ENCODE measurements around the gene NIP7. TPM values are rescaled to one million over a fixed set of nuclear protein-coding genes. Genes with fewer than 3 reads are reported as not detected.

The NIP7 gene
- total RNA-seq, 2 donors from 2014 or later, result 5.9 to 6.6 TPM

DNA sequence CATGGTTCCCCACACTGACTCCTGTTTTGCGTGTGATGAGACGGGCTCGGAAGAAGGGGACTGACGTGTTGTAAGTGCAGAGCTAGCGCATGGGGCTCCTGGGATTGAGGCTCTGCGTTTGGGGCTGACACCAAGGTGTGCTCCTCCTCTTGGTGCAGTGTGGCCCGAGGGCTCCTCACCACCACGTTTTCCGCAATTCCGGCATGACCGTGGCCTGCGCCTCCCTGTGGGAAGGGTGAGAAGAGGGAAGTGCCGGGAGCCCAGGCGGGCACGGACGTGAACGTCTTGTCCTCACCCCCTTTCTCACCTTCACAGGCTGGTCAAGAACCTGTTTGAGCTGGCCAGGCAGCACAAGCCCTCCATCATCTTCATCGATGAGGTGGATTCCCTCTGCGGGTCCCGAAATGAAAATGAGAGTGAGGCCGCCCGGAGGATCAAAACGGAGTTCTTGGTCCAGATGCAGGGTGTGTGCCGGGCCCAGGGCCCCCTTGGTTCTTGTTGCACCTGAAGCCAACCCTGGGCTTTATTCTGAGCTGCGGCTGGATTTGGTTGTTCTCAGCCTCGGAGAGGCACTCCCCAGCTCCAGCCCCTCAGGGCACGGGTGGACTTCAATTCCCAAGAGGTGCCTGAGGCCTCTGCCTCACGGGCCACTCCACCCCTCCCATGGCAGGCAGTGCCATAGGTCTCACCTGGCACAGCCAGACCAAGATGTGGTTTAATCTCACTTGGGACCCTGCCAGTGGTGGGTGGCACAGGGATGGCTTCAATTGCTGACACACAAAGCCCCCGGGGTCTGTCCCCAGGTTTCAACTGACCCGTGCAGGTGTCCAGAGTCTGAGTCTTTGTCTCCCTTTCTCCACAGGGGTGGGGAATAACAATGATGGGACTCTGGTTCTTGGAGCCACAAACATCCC is 19.5 kb upstream of the NIP7 start:
- peaks cover 0 to 6% of the 10 kb centered on the region in 2 donors for H3K4me1 ChIP-seq
- DNase-seq (ENCODE audit: low spot score), result no peak
- H3K27ac ChIP-seq, result no peak overlapping the region
- TF ChIP-seq, protein P1, sequence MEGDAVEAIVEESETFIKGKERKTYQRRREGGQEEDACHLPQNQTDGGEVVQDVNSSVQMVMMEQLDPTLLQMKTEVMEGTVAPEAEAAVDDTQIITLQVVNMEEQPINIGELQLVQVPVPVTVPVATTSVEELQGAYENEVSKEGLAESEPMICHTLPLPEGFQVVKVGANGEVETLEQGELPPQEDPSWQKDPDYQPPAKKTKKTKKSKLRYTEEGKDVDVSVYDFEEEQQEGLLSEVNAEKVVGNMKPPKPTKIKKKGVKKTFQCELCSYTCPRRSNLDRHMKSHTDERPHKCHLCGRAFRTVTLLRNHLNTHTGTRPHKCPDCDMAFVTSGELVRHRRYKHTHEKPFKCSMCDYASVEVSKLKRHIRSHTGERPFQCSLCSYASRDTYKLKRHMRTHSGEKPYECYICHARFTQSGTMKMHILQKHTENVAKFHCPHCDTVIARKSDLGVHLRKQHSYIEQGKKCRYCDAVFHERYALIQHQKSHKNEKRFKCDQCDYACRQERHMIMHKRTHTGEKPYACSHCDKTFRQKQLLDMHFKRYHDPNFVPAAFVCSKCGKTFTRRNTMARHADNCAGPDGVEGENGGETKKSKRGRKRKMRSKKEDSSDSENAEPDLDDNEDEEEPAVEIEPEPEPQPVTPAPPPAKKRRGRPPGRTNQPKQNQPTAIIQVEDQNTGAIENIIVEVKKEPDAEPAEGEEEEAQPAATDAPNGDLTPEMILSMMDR (IDR thresholded peaks at IDR 0.05), result no peak
- no peaks in the 10 kb centered on the region for H3K9me3 ChIP-seq
- H3K36me3 ChIP-seq, result peaks cover 92% of the 10 kb centered on the region
- H3K4me3 ChIP-seq, result no peak overlapping the region
- H3K27me3 ChIP-seq, result no peaks in the 10 kb centered on the region

DNA sequence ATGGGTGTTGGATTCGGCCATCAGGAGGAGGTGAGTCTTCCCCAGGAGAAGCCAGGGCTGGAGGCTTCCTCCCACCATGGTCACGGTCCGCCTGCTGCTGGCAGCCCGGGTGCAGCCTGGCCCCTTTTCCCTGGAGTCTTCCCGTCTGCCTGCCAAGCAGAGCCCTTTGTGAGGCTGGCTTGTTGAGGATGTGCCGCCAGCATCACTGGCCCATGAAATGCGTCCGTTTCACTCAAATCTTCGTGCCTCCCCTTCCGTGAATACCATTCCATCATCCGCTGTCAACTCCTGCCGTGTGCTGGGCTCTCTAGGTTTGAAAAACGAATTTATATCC is 18.9 kb upstream of the NIP7 start:
- Histone ChIP-seq H3K36me3 (peaks cover 91% of the 10 kb centered on the region), H3K27me3 (no peaks in the 10 kb centered on the region), H3K9me3 (no peaks in the 10 kb centered on the region), H3K4me3 (no peak overlapping the region), H3K27ac (no peak overlapping the region), H3K4me1 (peaks cover 0 to 6% of the 10 kb centered on the region in 2 donors)
- DNase-seq (ENCODE audit: low spot score), result no peak
- TF ChIP-seq, protein P1 (IDR thresholded peaks at IDR 0.05), result no peak

DNA sequence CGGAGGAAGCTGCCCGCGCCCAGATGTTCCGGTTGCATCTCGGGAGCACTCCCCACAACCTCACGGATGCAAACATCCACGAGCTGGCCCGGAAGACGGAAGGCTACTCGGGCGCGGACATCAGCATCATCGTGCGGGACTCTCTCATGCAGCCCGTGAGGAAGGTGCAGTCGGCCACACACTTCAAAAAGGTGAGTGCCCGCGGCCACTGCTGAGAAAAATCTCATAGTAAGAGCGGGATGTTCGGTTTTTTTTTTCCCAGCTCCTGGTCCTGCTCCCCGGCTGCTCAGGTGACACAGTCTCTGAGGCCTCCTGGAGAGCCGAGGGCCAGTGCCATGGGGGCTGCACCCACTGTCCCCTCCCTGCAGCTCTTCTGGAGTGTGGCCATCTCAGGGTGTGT is 18.5 kb upstream of the NIP7 start:
- Histone ChIP-seq H3K4me1 (peaks cover 0 to 6% of the 10 kb centered on the region in 2 donors), H3K27me3 (no peaks in the 10 kb centered on the region), H3K9me3 (no peaks in the 10 kb centered on the region), H3K36me3 (peaks cover 90% of the 10 kb centered on the region), H3K27ac (no peak overlapping the region), H3K4me3 (no peak overlapping the region)
- TF ChIP-seq, protein P1 (IDR thresholded peaks at IDR 0.05), result no peak
- no peak for DNase-seq (ENCODE audit: low spot score)

DNA sequence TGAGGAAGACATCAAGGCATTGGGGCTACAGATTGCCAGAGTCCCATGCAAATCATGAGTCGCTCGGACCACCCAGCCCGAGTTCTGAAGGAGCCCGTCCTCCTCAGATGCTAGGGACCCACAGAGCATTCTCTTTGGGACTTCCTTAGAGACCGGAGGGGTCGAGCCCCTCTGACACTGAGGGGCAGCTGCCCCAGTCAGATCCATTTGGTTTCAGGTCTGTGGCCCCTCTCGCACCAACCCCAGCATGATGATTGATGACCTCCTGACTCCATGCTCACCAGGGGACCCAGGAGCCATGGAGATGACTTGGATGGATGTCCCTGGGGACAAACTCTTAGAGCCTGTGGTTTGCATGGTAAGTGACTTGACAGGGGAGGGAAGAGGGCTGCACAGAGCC is 17.2 kb upstream of the NIP7 start:
- no peak overlapping the region for H3K27ac ChIP-seq
- no peak overlapping the region for H3K4me3 ChIP-seq
- H3K4me1 ChIP-seq, result peaks cover 0 to 17% of the 10 kb centered on the region in 2 donors
- TF ChIP-seq, protein P1 (IDR thresholded peaks at IDR 0.05), result no peak
- peaks cover 85% of the 10 kb centered on the region for H3K36me3 ChIP-seq
- no peak for DNase-seq (ENCODE audit: low spot score)
- no peaks in the 10 kb centered on the region for H3K27me3 ChIP-seq
- no peaks in the 10 kb centered on the region for H3K9me3 ChIP-seq

DNA sequence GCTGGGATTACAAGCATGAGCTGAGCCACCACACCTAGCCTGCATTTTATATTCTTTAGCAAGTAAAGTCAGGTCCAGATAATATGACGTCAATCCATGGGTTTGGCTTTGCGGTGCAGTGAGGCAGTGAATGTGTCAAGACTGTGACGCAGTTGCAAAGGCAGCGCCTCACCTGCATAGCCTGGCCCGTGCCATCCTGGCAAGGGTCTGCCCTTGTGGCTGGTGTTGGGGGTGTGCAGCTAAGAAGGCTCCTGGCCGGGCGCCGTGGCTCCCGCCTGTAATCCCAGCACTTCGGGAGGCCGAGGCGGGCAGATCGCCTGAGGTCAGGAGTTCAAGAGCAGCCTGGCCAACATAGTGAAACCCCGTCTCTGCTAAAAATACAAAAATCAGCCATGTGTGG is 16.2 kb upstream of the NIP7 start:
- peaks cover 79% of the 10 kb centered on the region for H3K36me3 ChIP-seq
- TF ChIP-seq, protein P1 (IDR thresholded peaks at IDR 0.05), result no peak
- H3K27ac ChIP-seq, result no peak overlapping the region
- H3K9me3 ChIP-seq, result no peaks in the 10 kb centered on the region
- no peak overlapping the region for H3K4me3 ChIP-seq
- H3K4me1 ChIP-seq, result peaks cover 0 to 26% of the 10 kb centered on the region in 2 donors
- no peaks in the 10 kb centered on the region for H3K27me3 ChIP-seq
- DNase-seq (ENCODE audit: low spot score), result no peak
